ENCODE data around the gene ZNF618.

ZNF618 gene

GRCh38 chr9:114099669-114100270 lies 223.7 kb downstream of the ZNF618 start:
- in situ Hi-C loops (cut with HindIII; ENCODE audit: low pct_ligation_motif_present, low sequenced_read_pairs), result no loop called here
- H3K27me3 ChIP-seq (replicated peaks), result peaks cover 12% of the 10 kb centered on the region

GRCh38 chr9:114100536-114100935 lies 224.4 kb downstream of the ZNF618 start:
- H3K27ac ChIP-seq, result no peak overlapping the region
- H3K4me3 ChIP-seq (ENCODE audit: low read depth, low read length), result no peak overlapping the region
- no peaks in the 10 kb centered on the region for H3K36me3 ChIP-seq (replicated peaks)
- in situ Hi-C loops (cut with HindIII; ENCODE audit: low pct_ligation_motif_present, low sequenced_read_pairs), result no loop called here
- peaks cover 12% of the 10 kb centered on the region for H3K27me3 ChIP-seq (replicated peaks)
- TF ChIP-seq CTCF (IDR thresholded peaks at IDR 0.05; ENCODE audit: low read depth, low read length, missing control alignments), result no peak
- DNase-seq, result no peak

More at GRCh38 chr9:114099669-114100270, 223.7 kb downstream of the ZNF618 start:
- Histone ChIP-seq H3K4me3 (ENCODE audit: low read depth, low read length) (no peak overlapping the region), H3K27ac (no peak overlapping the region), H3K36me3 (replicated peaks) (no peaks in the 10 kb centered on the region)
- no peak for TF ChIP-seq CTCF (IDR thresholded peaks at IDR 0.05; ENCODE audit: low read depth, low read length, missing control alignments)
- DNase-seq, result no peak

GRCh38 chr9:114102484-114102883 lies 226.4 kb downstream of the ZNF618 start:
- in situ Hi-C loops (cut with HindIII; ENCODE audit: low pct_ligation_motif_present, low sequenced_read_pairs), result no loop called here
- H3K27me3 ChIP-seq (replicated peaks), result peaks cover 15% of the 10 kb centered on the region
- H3K27ac ChIP-seq, result no peak overlapping the region
- no peak for DNase-seq
- no peak overlapping the region for H3K4me3 ChIP-seq (ENCODE audit: low read depth, low read length)
- no peaks in the 10 kb centered on the region for H3K36me3 ChIP-seq (replicated peaks)
- no peak for TF ChIP-seq CTCF (IDR thresholded peaks at IDR 0.05; ENCODE audit: low read depth, low read length, missing control alignments)

GRCh38 chr9:114105236-114105635 lies 229.1 kb downstream of the ZNF618 start:
- no peak overlapping the region for H3K27ac ChIP-seq
- H3K36me3 ChIP-seq (replicated peaks), result no peaks in the 10 kb centered on the region
- DNase-seq, result no peak
- TF ChIP-seq CTCF (IDR thresholded peaks at IDR 0.05; ENCODE audit: low read depth, low read length, missing control alignments), result no peak
- peaks cover 4% of the 10 kb centered on the region for H3K27me3 ChIP-seq (replicated peaks)
- no peak overlapping the region for H3K4me3 ChIP-seq (ENCODE audit: low read depth, low read length)
- in situ Hi-C loops (cut with HindIII; ENCODE audit: low pct_ligation_motif_present, low sequenced_read_pairs), result no loop called here
